DMS 273 treated with DMSO at 0.1 percent for 48 hours (cell line): Measurements from ENCODE around the gene CHTF18.

Experiments
- DNase-seq: peaks from one replicate; lab custom pipeline; 2025; lab: John Stamatoyannopoulos, UW

The CHTF18 gene

DNA sequence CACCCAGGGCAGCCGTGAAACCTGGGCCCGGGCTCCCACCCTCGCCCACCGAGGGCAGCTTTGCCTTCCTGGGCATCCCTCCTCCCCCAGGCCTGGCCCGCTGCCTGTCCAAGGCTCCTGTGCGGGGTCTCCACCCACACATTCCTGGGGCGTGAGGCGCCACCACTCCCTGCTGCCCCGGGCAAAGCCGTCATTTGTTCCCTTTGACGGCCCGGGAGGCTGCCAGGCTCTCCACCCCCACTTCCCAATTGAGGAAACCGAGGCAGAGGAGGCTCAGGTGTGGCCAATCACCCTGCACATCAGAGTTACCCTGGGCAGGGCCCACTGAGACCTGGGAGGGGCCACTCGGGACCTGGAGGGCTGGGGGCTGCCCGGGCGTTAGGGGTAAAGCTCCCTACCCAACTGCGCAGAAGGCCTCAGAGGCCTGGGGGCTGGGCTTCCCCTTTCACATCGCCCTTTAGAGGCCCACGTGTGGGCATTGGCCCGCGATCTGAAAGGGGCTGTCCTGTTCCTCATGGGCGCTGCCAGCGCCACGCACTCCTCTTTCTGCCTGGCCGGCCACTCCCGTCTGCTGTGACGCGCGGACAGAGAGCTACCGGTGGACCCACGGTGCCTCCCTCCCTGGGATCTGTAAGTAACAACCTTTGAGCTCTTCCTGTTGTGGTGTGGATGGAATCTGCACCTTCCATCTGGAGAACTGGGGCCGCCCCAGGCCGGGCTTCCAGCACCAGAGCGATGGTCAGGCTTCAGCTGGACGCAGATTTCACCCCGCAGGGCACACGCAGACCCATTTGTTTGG, 27.7 kb upstream of the CHTF18 start, which contains the start of gene MSLN:
MSLN (plus strand) TSS at position 190 of the 799 bp plus-strand sequence. CDS start 1,947 bp downstream, outside the sequence.
- no peak for DNase-seq

- no peak for DNase-seq
Measured at GRCh38 chr16:761625-762513, 26.6 kb upstream of the CHTF18 start.

- DNase-seq, result no peak
Measured at GRCh38 chr16:762595-763268, 25.7 kb upstream of the CHTF18 start.

- DNase-seq, result no peak
Measured at GRCh38 chr16:763369-764183, 24.8 kb upstream of the CHTF18 start.

DNA sequence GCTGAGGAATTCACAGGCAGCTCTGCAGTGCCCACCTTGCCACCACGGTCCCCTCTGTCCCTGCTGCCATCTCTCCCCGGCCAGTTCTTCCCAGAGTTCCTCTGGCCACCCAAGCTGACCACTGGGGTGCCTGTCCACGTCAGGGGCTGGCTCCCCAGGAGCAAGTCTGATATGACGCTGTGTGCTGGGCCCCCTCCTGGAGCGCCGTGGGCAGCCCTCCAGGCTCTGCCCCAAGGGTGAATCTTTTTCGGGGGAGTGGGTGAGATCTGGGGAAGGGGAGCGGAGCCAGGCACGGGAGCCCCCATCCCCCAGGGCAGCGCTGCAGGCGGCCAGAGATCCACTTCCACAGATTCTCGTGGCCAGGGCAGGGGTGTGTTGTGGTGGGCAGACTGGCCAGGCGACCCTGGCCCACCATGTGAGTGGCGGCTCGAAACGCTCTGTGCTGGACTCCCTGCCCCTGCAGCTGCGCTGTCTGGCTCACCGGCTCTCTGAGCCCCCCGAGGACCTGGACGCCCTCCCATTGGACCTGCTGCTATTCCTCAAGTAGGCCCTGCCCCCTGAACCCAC, 24.2 kb upstream of the CHTF18 start:
- no peak for DNase-seq

- DNase-seq, result no peak
Measured at GRCh38 chr16:764848-765487, 23.5 kb upstream of the CHTF18 start.

DNA sequence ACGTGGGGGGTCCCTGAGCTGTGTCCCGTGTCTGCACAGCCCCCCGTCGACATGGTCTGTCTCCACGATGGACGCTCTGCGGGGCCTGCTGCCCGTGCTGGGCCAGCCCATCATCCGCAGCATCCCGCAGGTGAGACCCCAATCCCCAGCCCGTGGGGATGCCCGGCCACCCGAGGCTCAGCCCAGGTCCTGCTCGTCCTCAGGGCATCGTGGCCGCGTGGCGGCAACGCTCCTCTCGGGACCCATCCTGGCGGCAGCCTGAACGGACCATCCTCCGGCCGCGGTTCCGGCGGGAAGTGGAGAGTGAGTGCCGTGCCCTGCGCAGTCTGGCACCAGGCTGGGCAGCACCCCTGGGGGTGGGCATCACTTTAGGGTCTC, 22.9 kb upstream of the CHTF18 start:
- no peak for DNase-seq

- no peak for DNase-seq
Measured at GRCh38 chr16:766008-766819, 22.2 kb upstream of the CHTF18 start.

DNA sequence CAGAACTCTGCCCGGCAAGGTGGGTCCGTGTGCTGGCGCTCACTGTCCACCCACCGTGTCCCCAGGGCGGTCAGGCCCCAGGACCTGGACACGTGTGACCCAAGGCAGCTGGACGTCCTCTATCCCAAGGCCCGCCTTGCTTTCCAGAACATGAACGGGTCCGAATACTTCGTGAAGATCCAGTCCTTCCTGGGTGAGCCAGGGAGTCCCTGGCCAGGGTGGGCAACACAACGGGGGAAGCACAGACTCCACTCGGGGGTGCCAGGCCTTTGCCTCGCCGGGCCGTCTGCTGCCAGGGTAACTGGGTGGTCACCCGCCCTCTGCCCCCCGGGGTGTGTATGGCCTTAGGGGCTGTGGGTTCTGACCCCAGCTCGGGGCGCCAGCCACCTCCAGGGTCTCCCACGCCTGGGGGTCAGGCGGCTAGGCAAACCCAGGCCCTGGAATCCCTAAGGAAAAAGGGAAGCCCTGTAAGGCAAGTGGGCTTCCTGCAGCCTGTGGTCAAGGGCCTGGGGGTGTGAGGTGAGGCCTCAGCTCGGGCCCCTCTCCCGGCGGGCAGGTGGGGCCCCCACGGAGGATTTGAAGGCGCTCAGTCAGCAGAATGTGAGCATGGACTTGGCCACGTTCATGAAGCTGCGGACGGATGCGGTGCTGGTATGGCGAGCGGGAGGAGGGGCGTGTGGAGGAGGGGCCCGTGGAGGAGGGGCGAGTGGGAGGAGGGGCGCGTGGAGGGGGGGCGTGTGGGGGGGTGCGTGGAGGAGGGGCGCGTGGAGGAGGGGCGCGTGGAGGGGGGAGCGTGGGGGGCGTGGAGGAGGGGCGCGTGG, 21.4 kb upstream of the CHTF18 start:
- DNase-seq, result no peak

DNA sequence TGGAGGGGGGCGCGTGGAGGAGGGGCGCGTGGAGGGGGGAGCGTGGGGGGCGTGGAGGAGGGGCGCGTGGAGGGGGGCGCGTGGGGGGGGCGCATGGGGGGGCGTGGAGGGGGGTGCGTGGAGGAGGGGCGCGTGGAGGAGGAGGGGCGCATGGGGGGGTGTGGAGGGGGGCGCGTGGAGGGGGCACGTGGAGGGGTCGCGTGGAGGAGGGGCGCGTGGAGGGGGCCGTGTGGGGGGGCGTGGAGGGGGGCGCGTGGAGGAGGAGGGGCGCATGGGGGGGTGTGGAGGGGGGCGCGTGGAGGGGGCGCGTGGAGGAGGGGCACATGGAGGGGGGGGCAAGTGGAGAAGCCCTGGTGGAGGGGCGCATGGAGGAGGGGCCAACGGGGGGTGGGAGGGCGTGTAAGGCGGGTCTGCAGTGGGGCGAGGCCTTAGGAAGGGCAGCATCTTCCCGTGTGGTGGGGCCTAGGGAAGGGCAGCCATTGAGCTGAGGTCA, 20.6 kb upstream of the CHTF18 start:
- DNase-seq, result no peak

- DNase-seq, result no peak
Measured at GRCh38 chr16:768428-768827, 20.0 kb upstream of the CHTF18 start.

DNA sequence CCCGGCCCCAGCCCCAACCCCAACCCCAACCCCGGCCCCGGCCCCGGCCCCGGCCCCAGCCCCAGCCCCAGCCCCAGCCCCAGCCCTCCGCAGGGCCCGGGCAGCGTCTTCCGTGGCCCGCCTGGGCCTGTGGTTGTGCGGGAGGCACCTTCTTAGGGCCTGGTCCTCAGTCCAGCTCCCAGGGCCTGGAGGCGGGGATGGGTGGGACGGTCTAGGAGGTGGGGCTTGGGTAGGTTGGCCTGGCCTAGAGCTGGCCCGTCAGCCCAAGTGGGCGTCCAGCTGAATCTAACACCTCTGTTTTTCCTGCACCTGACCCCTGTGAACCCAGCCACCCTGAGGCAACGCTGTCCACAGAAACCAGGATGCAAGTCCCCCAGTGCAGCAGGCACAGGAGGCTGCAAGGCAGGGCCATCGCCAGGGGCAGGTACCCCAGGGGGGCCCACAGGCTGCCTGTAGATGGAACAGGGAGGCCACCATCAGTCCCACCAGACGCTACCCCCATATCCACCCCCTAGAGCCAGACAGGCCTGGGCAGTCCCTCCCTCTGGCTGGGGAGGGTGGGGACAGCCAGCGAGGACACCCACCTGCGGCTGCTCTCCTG, 19.1 kb upstream of the CHTF18 start:
- no peak for DNase-seq

DNA sequence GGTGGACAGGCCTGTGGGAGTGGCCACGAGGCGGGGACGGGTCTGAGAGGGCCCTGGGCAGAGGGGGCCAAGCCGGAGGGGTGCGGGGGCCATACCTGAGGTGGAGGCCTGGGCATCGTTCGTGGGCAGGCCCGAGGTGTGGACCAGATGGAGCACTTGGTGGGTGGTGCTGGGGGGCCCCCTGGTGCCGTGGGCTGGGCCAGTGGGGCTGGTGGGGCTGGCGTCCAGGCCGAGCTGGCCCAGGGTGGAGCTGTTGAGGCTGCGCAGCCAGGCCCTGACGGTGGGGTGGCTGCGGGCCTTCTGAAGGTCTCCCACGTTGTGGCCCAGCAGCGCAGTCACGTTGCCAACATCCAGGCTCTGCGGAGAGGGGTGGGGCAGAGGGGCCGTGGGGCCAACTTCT, 18.5 kb upstream of the CHTF18 start:
- no peak for DNase-seq

GRCh38 chr16:770411-770810, 18.0 kb upstream of the CHTF18 start:
- DNase-seq, result no peak

DNA sequence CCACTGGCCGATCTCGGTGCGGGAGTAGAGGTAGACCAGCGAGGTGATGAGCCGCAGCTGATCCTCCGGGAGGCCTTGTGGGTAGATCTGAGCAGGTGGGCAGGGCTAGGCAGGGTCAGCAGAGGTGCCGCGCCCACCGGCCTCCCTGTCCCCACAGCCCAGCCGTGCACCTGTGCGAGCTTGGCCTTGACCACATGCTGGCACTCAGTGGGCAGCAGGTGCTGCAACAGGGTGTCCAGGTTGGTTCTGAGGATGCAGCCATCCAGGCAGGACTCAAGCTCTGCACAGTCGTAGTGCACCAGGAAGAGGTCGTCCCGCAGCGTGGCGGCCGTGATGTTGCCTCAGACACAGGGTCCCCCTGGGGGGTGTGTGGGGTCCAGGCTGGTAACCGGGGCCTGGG, 15.5 kb upstream of the CHTF18 start:
- no peak for DNase-seq

DNA sequence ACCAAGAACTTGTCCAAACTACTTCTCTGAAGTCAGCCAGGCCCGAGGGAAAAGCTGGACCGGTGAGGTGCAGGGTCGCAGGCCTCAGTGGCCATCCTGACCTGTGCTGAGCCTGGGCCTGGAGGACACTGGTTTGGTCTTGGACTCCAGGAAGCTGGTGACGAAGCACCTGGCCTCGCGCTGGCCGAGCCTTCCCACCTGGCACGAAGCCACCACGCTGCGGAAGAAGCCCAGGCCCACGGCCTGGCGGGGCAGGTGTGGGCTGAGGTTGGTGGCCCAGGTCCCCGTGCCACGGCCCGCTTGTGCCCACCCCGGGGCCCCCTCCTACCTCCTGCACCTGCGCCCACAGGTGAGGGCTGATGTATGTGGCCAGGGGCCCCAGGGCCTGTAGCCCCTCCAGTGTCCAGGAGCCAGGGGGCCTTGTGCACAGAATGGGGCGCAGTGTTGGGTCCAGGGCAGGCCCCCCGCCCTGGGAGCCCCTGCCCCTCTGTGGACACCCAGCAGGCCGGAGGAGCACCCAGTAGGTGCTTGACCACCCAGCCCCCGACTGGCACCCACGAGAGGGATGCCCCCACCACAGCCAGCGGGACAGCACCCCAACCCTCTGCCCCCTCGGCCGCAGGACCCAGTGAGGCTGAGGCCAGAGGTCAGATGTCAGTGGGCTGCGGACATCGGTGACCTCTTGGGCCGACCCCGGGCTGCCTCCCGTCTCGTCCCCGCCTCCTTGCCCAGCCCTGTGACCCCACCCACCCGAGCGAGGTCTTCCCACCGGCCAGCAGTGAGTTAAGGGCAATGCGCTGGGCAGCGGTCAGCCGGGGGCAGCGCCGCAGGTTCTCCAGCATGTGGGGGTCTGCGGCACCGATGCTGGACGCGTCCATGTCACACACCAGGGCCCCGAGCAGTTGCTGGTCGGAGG, 14.1 kb upstream of the CHTF18 start:
- no peak for DNase-seq

DNA sequence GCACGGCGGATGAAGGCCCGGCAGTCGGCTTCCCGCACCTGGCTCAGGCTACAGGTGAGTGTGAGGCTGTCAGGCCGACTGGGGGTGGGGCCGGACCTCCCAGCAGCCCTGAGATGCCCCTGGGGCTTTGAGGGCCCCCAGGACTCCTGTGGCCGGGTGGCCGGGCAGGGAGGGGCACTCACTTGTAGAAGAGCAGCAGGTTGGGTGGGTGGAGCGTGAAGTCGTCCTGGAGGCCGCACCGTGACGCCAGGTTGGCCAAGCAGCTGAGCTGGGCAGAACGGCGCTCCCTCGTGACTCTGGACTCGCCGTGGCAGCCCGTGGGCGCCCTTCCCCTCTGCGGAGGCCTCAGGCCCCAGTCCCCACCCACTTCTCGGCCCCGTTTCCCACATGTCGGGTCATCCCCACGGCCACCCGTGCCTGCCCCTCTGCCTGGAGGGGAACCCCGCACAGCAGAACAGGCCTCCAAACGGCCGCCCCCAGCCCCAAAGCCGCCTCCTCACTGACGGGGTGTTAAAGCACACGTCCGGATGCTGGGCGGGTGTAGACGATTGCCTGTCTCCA, 13.1 kb upstream of the CHTF18 start:
- DNase-seq, result no peak
